ENCODE results near the gene LYL1. TPM values are rescaled to one million over a fixed set of nuclear protein-coding genes. Genes with fewer than 3 reads are reported as not detected.

The LYL1 gene
- total and polyA plus RNA-seq, 2 donors (not counting 3 experiments of a cell fraction or from before 2014, with no cell fraction given), result 74.4 to 87.3 TPM

- no peaks in the 10 kb centered on the region for H4K20me1 ChIP-seq (replicated peaks; ENCODE audit: control insufficient read depth, extremely low read depth, insufficient read depth, low read length)
- TF ChIP-seq FOS (IDR thresholded peaks at IDR 0.05; ENCODE audit: borderline replicate concordance, insufficient read depth, low read length) (no peak), CTCF (IDR thresholded peaks at IDR 0.05; ENCODE audit: extremely low read depth in 1 of 2, insufficient read depth in 1 of 2, low read depth in 1 of 2, low read length in 2 of 2) (no peak), POLR2A (IDR thresholded peaks at IDR 0.05; ENCODE audit: low read depth, low read length) (no peak), EZH2 (IDR thresholded peaks at IDR 0.05; ENCODE audit: borderline replicate concordance, low read depth, low read length, severe bottlenecking) (no peak), POLR2AphosphoS5 (IDR thresholded peaks at IDR 0.05; ENCODE audit: insufficient read depth, low read depth, low read length) (no peak), MYC (IDR thresholded peaks at IDR 0.05; ENCODE audit: low read depth, low read length) (no peak), GATA2 (IDR thresholded peaks at IDR 0.05; ENCODE audit: insufficient read depth, insufficient read length, low read depth, low read length) (no peak), MAX (IDR thresholded peaks at IDR 0.05; ENCODE audit: insufficient read depth, insufficient read length) (no peak), JUN (IDR thresholded peaks at IDR 0.05; ENCODE audit: borderline replicate concordance, insufficient read depth, insufficient read length, low read depth) (no peak)
- intact Hi-C loops (cut with micrococcal nuclease), result no loop called here
- H3K9me1 ChIP-seq (replicated peaks; ENCODE audit: control insufficient read depth, extremely low read depth, insufficient read depth, low read length), result no peaks in the 10 kb centered on the region
- no peak overlapping the region for H3K27ac ChIP-seq (ENCODE audit: insufficient read depth, low read depth, low read length)
- POLR2A ChIA-PET, result interaction anchor here (0.6 kb wide), 1 partner anchor 90 kb away, joined by 3 read pairs; no protein-coding TSS in a partner anchor
- H2AFZ ChIP-seq (ENCODE audit: low read depth, low read length), result no peak overlapping the region
- no peak overlapping the region for H3K9ac ChIP-seq (replicated peaks; ENCODE audit: extremely low read depth, insufficient read depth, low read length)
- peaks cover 0 to 19% of the 10 kb centered on the region in 2 experiments for H3K36me3 ChIP-seq (ENCODE audit: control insufficient read depth in 2 of 2, extremely low read depth in 1 of 2, insufficient read depth in 2 of 2, low read length in 2 of 2)
- no peaks in the 10 kb centered on the region for H3K27me3 ChIP-seq (ENCODE audit: control insufficient read depth in 2 of 2, insufficient read depth in 2 of 2, low read length in 2 of 2)
- FAIRE-seq, result no peak
- peaks cover 7% of the 10 kb centered on the region for H3K4me1 ChIP-seq (ENCODE audit: control insufficient read depth, extremely low read depth, insufficient read depth, low read length)
- H3K4me3 ChIP-seq (replicated peaks in 1 of 3; ENCODE audit: insufficient read depth in 1 of 3, low read depth in 1 of 3, low read length in 3 of 3), result no peak overlapping the region
- no peak overlapping the region for H3K4me2 ChIP-seq (ENCODE audit: insufficient read depth, low read length)
- CTCF ChIA-PET, result interaction anchor here (0.6 to 1.5 kb wide), 2 partner anchors 21 to 144 kb away, joined by 3 read pairs; no protein-coding TSS in a partner anchor
- H3K9me3 ChIP-seq (replicated peaks; ENCODE audit: control insufficient read depth, insufficient read depth, low read length), result no peaks in the 10 kb centered on the region
- DNase-seq (ENCODE audit: low read depth, low spot score), result no peak
- H3K79me2 ChIP-seq (ENCODE audit: control insufficient read depth, insufficient read depth, low read length), result no peaks in the 10 kb centered on the region
- BruUV-seq (replicated peaks), result no TSS peak
- dilution Hi-C loops (cut with MboI; ENCODE audit: extremely low pct_ligation_motif_present, low sequenced_read_pairs), result no loop called here
Measured at GRCh38 chr19:13109361-13110098, 6.9 kb upstream of the LYL1 start.

All from endothelial cell of umbilical vein (primary cell).